Measurements from ENCODE around the gene PTPRA. TPM values are rescaled to one million over a fixed set of nuclear protein-coding genes. Genes with fewer than 3 reads are reported as not detected.
"Not testable (repeated sequence)": the region's sequence is repeated elsewhere in the genome, so short reads cannot be mapped to it uniquely, and the experiment has no call there.

Gene PTPRA
- total and polyA plus RNA-seq, 11 donors = 6.1 to 43.4 (median 24.9) TPM

DNA sequence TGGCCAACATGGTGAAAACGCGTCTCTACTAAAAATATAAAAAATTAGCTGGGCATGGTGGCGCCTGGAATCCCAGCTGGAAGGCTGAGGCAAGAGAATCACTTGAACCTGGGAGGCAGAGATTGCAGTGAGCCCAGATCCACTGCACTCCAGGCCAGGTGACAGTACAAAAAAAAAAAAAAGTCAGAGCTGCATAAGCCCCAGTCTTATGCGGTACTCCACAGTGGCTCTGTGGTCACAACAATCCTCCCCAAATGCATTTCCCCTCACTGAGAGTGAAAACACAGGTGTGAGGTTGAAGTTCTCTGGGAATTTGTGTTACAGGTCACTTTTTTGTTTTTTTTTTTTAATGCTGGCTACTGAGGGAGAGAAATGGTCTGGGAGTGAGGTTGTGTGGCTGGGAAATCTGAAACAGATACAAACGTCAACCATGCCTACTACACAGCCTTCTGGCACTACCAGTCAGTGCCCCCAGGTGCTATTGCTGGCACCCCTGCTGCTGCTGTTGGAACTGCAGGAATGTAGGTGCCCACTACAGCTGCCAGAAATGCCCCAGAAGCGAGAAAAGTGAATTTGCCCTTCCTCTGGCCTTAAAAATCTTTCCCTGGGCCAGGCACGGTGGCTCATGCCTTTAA lies 178.2 kb downstream of the PTPRA start:
- TF ChIP-seq POLR2A (IDR thresholded peaks at IDR 0.05) = no peak
- no peak for TF ChIP-seq CTCF (IDR thresholded peaks at IDR 0.05)
- H3K36me3 ChIP-seq = peaks cover 0 to 34% (median 25%) of the 10 kb centered on the region in 9 donors
- ATAC-seq = no peak
- no peaks in the 10 kb centered on the region for H3K27me3 ChIP-seq
- no peak for DNase-seq
- intact Hi-C loops (cut with DNase I) = loop anchor here in 9 of 10 donors (2.0 to 10.0 kb wide), 7 partner anchors 56 to 273 kb away; partner anchors contain the start of genes DDRGK1 (in 1 of the 9) and ITPA (in 1 of the 9)
- H3K9me3 ChIP-seq = no peaks in the 10 kb centered on the region
- H3K27ac ChIP-seq = no peak overlapping the region
- 74 to 81% (median 76%) methylated on average over 7 of the region's 7 CpGs for WGBS, 4 donors
- H3K4me1 ChIP-seq = peaks cover 0 to 17% (median 11%) of the 10 kb centered on the region in 12 donors
- no peak overlapping the region for H3K4me3 ChIP-seq

DNA sequence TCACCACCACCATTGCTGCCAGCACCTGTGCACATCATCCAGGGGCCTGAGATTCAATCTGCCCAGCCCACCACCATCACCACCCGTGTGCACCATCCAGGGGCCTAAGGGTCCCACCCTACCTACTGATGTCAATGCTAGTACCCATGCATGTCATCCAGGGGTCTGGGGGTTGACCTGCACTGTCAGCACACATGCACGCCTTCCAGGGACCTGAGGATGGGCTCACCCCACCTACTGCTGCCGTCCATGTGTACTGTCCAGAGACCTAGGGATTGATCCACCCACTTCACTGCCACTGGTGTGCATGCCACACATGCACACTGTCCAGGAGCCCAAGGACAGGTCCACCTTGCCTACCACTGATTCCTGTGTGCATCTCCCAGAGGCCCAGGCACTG lies 186.2 kb downstream of the PTPRA start:
- ATAC-seq (peak in 1 of 4 donors; percentile 31), DNase-seq (no peak)
- H3K9me3 ChIP-seq = peaks cover 0 to 5% (median 0%) of the 10 kb centered on the region in 12 donors
- WGBS, 4 donors = 80 to 92% (median 88%) methylated on average over 2 to 3 of the region's 3 CpGs
- H3K4me1 ChIP-seq = no peaks in the 10 kb centered on the region
- intact Hi-C loops (cut with DNase I) = loop anchor here in 3 of 10 donors (10.0 kb wide), 3 partner anchors 145 to 265 kb away; partner anchors contain the start of genes DDRGK1 (in 1 of the 3) and ITPA (in 1 of the 3)
- no peak for TF ChIP-seq POLR2A (IDR thresholded peaks at IDR 0.05)
- H3K27me3 ChIP-seq = no peaks in the 10 kb centered on the region
- no peaks in the 10 kb centered on the region for H3K36me3 ChIP-seq
- H3K4me3 ChIP-seq = no peak overlapping the region
- H3K27ac ChIP-seq = no peak overlapping the region

DNA sequence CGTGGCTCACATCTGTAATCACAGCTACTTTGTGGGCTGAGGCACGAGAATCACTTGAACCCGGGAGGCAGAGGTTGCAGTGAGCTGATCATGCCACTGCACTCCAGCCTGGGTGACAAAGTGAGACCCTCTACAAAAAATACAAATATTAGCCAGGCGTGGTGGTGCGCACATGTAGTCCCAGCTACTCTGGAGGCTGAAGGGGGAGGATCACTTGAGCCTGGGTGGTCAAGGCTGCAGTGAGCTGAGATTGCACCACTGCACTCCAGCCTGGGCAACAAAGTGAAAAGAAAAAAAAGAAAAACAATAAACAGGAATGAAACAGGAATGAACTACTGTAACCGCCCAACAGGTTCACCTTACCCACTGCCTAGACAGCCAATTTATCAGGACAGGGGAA lies 190.8 kb downstream of the PTPRA start:
- H3K9me3 ChIP-seq; intact Hi-C loops (cut with DNase I); H3K27ac ChIP-seq; ATAC-seq; DNase-seq; H3K27me3 ChIP-seq; H3K4me3 ChIP-seq; H3K36me3 ChIP-seq; H3K4me1 ChIP-seq: not testable (repeated sequence)
- 84 to 96% (median 88%) methylated on average over 6 of the region's 6 CpGs for WGBS, 4 donors

- intact Hi-C loops (cut with DNase I) = loop anchor here in 2 of 10 donors (5.0 kb wide), 1 partner anchor 45 kb away; no protein-coding TSS in a partner anchor
- peaks cover 0 to 16% (median 13%) of the 10 kb centered on the region in 9 donors for H3K27me3 ChIP-seq
- no peak overlapping the region for H3K27ac ChIP-seq
- no peak for ATAC-seq
- H3K4me1 ChIP-seq = peaks cover 0 to 10% (median 5%) of the 10 kb centered on the region in 12 donors
- WGBS, 4 donors = 85 to 89% (median 88%) methylated on average over 23 of the region's 23 CpGs
- no peak overlapping the region for H3K4me3 ChIP-seq
- DNase-seq = no peak
- no peaks in the 10 kb centered on the region for H3K36me3 ChIP-seq
- no peaks in the 10 kb centered on the region for H3K9me3 ChIP-seq
- TF ChIP-seq POLR2A (IDR thresholded peaks at IDR 0.05) (no peak), CTCF (IDR thresholded peaks at IDR 0.05) (no peak)
These were observed 194.1 kb downstream of the PTPRA start for GRCh38 chr20:3067139-3068014.

- TF ChIP-seq POLR2A (IDR thresholded peaks at IDR 0.05) = no peak
- no peak for TF ChIP-seq CTCF (IDR thresholded peaks at IDR 0.05)
- intact Hi-C loops (cut with DNase I) = loop anchor here in 2 of 10 donors (5.0 kb wide), 1 partner anchor 44 kb away; no protein-coding TSS in a partner anchor
- H3K36me3 ChIP-seq = no peaks in the 10 kb centered on the region
- H3K4me1 ChIP-seq = peaks cover 0 to 13% (median 5%) of the 10 kb centered on the region in 12 donors
- H3K9me3 ChIP-seq = no peaks in the 10 kb centered on the region
- no peak for ATAC-seq
- 70 to 75% (median 71%) methylated on average over 8 of the region's 8 CpGs for WGBS, 4 donors
- peaks cover 0 to 23% (median 15%) of the 10 kb centered on the region in 9 donors for H3K27me3 ChIP-seq
- no peak overlapping the region for H3K4me3 ChIP-seq
- DNase-seq = no peak
- H3K27ac ChIP-seq = no peak overlapping the region
These were observed 194.8 kb downstream of the PTPRA start for GRCh38 chr20:3068075-3068474.

Measured in heart left ventricle (tissue), 16 donors.